GM21529 (cell line): Measurements from ENCODE around the gene JPH3.
"Not testable (repeated sequence)": the region's sequence is repeated elsewhere in the genome, so short reads cannot be mapped to it uniquely, and the experiment has no call there.

Experiments
- ATAC-seq: cut with Tn5 transposase; IDR thresholded peaks from one replicate; pipeline ENCODE4 v1.9.1; 2021; ENCODE audit not compliant: unreplicated experiment

JPH3 gene

DNA sequence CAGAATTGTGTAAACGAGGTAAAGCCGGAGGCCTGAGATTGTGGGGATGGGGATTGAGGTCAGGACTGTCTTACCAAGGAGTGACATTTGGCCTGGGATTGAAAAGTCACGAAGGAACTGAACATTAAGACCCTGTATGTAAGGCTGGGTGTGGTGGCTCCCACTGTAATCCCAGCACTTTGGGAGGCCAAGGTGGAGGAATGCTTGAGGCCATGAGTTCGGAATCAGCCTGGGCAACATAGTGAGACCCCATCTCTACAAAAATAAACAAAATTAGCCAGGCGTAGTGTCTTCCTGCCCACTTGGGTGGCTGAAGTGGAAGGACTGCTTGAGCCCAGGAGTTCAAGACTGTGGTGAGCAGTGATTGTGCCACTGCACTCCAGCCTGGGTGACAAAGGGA, 75.5 kb downstream of the JPH3 start:
- ATAC-seq: no peak

DNA sequence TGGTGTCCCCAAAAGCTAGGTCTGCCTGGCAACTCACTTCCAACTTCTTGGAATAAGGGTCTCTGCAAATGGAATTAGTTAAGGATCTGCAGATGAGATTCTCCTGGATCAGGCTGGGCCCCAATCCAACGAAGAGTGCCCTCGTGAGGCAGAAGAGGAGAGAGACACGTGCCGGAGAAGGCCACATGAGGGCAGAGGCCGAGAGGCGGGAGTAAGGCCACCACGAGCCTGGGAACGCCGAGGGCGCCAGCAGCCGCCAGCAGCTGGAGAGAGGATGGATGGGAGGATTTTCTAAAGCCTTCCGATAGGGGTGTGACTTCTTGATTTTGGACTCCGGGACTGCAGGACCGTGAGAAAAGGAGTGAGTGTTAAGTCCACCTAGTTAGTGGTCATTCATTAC, 76.3 kb downstream of the JPH3 start:
- no peak for ATAC-seq

DNA sequence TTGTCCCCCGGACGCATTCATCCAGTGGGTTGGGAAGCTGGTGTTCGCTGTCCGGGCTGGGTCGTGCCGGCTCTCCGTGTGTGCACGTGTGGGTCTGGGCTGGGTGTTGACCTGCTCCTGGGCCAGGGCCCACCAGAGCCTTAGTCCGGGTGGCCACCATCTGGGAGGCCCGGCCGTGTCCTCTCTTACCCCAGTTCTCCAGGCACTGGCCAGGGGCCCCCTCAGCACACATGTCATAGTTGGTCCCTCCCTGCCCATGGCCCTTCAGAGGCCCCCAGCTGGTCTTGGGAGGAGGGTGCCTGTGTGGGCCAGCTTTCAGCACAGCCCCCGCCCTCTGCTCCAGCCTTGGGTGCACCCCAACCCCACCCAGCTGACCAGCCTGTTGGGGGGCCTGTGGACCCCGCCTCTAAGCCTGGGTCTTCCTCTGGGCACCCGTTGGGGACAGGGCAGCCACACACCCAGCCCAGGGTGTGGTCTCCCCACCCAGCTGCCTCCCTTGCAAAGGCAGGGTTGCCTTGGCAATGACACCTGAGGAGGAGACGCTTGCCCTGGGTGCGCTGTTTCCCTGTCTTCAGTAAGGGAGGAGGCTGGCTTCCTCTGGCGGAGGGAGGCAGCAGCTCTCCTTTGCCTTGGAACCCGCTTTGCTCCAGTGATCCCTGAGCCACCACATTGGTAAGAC, 77.4 kb downstream of the JPH3 start:
- no peak for ATAC-seq

DNA sequence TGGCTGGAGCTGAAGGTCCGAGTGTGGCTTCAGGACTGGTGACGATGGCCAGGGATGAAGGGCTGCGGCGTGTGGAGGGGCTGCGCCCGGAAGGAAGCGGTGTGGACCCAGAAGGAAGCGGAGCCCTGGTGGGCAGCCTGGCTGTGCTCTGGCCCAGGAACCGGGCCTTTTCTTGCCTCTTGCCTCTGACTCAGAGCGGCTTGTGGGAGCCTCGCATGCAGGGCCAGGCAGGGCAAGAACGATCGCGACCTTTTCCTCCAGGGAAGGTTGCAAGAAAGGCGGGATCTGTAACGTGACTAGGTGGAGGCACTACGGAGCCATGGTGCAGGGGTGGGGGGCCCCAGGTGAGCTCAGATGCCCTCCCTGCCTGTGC, 78.0 kb downstream of the JPH3 start:
- ATAC-seq: no peak

DNA sequence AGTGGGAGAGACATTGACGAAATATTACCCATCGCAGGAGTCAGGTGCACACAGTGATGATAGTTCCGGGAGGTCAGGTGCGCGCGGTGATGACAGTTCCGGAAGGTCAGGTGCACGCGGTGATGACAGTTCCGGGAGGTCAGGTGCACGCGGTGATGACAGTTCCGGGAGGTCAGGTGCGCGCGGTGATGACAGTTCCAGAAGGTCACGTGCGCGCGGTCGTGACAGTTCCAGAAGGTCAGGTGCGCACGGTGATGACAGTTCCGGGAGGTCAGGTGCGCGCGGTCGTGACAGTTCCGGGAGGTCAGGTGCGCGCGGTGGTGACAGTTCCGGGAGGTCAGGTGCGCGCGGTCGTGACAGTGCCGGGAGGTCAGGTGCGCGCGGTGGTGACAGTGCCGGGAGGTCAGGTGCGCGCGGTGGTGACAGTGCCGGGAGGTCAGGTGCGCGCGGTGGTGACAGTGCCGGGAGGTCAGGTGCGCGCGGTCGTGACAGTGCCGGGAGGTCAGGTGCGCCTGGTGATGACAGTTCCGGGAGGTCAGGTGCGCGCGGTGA, 78.8 kb downstream of the JPH3 start:
- ATAC-seq: not testable (repeated sequence)

DNA sequence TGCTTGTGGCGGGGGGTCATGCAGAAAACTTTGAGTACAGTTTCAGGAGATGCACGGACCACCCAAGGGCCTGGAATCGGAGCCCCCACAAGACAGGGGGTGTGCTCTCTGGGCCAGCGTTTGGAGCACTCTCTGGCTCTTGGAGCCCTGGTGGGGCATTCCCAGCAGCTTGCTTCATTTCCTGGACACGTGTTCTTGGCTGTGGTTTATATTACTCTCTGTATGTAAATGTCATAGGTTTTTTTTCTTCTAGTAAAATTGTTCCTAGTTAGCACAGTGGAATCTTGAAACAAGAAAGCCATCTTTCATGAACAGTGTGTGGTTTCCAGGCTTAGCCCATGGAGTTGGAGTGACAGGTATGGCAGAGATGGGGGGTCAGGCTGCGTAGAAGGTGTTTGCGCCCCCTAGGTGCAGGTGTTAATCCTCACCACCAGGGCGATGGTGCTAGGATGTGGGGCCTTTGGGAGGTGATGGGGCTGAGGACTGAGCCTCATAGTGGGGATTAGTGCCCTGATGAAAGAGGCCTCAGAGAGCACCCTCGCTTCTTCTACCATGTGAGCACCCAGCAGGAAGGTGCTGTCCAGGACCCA, 79.8 kb downstream of the JPH3 start:
- ATAC-seq: no peak

DNA sequence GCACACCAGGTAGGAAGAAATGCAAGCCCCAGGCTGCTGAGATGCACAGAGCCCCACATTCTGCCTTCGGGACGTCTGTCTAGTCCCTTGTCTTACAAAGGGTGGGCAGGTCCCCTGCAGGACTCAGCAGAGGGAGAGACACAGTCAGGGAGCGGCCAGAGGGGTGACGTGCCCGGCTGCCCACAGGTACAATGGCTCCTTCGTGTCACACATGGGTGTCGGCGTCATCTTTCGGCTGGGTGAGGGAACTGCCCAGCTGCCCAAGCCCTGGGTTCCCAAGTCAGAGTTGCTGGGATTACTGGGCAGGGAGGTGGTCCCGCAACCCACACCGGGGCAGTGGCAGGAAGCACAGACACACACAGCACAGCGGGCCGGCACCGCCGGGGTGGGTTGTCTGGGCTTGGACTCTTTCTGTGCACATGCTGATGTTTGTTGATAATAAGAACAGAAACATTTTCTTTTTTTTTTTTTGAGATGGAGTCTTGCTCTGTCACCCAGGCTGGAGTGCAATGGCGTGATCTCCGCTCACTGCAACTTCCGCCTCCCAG, 80.6 kb downstream of the JPH3 start:
- no peak for ATAC-seq

DNA sequence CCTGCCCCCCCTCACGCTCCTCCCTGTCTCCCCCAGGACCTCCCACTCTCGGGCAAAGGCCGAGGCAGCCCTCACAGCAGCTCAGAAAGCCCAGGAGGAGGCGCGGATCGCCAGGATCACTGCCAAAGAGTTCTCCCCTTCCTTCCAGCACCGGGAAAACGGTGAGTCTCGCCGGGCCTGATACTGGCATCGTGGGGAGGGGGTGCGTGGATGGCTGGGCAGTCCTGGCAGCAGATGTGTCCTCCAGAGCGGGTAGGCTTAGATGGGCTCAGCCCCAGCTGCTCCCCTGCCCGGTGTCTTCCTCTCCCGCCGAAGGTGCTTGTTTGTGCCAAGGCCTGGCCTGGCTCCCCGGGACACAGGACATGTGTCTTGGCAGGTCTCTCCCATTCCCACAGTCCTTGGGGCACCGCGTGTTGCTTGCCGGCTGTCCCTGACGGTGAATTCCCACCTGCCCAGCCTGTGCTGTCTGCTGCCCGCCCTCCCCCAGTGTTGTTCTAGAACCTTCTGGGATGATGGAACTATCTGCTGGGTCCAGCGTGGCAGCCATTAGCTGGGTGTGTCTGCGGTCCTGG, 81.9 kb downstream of the JPH3 start:
- ATAC-seq: no peak

DNA sequence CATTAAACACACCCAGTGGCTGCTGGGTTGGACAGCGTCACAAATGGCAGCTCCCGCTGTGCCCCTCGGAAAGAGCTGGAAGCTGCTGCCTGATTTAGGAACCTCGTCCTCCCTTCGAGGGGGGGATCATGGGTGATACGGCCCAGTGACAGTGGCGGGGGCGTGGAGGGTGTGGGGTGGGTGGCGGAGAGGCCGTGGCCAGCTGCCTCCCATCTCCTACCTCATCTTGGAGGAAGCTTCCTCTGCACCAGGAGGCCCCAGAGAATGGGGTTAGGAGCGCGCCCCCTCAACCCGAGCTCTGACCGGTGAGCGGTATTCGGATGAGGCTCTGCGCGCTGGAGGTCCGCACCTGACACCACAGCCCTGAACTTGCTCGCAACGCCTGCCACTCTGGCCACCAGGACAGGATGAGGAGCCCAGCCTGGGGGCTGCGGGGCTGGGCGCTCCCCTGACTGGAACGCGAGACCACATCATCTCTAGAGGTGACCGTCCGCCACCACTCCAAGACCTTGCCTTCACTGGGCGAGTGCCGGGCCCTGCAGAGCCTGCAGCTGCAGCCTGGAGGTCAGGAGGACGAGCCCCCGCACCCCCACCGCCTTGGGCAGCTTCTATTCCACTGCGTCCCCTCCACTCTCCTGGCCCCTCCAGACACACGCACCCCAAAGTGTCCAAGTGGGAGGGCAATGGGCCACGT, 82.5 kb downstream of the JPH3 start:
- ATAC-seq: no peak

DNA sequence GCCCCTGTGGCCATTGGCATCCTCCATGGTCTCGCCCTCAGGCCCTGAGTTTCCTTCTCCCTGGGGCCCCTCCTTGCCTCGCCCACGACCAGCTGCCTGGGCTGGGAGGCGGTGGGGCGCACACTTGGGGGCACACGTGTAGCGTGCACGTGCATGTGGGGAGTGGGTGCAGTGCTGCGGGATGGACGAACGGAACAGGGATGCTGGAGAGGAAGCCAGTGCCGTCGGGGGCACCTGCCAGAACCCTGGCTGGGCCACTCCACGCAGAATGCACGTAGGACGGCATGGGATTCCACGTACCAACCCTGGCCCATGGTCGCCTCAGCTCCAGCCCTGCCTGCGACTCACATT, 83.1 kb downstream of the JPH3 start:
- no peak for ATAC-seq

DNA sequence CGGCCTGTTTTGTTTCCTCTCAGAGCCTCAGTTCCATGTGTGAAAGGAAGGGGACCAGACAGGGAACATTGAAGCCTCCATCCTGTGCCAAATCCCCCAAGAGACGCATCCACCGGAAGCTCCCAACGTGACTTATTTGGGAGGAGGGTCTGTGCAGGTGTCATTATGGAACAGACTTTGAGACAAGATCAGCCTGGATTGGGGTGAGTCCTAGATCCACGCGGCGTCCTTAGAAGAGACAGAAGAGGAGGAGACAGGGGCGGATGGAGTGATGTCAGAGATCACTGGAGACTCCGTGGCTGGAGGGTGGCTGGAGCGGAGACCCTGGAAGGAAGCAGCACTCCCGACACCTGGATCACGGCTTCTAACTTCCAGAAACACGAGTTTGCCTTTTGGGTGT, 83.5 kb downstream of the JPH3 start:
- ATAC-seq: no peak

DNA sequence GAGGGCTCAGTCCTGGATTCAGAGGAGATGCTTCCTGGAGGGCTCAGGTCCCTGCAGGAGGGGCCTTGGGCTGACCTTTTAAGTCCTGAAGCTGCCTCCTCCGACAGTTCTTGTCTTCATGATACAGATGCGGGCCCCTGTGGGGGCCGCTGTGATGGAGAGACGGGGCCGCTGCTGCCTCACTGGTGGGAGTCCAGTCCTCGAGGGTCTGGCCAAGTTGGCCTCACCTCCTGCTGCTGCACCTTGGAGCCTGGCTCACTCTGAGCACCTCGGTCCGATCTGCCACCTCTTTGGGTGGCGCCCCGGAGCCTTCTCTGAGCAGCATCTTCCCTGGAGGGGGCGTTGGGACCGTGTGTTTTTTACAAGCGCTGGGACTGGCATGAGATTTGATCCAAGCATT, 84.4 kb downstream of the JPH3 start:
- ATAC-seq: no peak

DNA sequence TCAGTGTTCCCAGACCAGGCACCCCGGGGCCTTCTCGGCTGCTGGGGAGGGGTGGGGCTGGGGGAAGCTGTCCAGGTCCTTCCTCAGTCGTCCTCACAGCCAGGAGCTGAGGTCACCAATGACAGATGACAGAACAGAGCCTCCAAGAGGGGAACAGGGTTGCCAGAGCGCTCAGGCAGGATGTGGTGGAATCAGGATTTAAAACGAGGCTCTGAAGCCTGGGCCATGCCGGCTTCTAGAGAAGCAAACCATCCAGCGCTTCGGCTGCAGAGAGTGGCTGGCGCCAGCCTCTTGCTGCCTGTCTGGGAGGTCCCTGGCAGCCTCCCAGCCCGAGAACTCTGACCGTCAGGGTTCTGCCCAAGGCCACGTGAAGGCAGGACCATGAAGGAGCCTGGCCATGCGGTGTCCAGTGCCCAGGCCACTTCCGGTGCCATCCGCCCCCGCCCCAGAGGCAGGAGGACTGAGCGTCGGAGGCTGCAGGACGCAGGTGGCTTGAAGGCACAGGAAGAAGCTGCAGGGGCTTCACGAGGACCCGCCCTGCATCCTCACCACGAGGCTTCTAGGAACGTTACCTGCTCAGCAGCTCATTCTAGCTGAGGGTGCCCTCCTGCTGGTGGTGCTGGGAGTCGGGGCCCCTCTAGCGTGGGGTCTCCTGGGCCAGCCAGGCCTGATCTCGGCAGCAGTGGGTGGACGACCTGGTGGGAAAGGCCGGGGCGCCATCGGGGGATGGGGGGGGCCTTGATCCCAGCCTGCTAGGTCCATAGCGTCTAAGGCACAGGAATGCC, 85.0 kb downstream of the JPH3 start:
- no peak for ATAC-seq

DNA sequence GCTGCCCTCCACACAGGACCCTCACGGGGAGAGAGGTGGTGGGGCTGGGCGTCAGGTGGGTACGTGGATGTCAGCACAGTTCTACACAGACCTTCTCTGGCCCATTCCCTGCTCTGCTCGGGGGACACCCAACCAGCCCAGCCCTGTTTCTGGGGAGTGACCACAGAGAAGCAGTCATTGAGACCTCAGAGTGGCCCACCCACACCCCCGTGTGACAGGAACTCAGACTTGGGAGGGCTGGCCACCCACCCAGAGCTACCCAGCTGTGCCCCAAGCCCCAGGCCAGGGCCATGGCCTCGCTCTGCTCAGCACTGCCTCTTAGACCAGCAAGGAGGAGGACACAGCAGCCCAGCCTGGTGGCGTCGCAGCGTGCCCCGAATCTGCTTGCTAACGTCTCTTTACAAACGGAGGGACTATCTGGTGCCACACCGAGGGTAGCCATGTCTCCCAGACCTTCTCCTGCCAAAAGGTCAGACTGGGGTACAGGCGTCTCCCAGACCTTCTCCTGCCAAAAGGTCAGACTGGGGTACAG, 85.8 kb downstream of the JPH3 start:
- no peak for ATAC-seq

DNA sequence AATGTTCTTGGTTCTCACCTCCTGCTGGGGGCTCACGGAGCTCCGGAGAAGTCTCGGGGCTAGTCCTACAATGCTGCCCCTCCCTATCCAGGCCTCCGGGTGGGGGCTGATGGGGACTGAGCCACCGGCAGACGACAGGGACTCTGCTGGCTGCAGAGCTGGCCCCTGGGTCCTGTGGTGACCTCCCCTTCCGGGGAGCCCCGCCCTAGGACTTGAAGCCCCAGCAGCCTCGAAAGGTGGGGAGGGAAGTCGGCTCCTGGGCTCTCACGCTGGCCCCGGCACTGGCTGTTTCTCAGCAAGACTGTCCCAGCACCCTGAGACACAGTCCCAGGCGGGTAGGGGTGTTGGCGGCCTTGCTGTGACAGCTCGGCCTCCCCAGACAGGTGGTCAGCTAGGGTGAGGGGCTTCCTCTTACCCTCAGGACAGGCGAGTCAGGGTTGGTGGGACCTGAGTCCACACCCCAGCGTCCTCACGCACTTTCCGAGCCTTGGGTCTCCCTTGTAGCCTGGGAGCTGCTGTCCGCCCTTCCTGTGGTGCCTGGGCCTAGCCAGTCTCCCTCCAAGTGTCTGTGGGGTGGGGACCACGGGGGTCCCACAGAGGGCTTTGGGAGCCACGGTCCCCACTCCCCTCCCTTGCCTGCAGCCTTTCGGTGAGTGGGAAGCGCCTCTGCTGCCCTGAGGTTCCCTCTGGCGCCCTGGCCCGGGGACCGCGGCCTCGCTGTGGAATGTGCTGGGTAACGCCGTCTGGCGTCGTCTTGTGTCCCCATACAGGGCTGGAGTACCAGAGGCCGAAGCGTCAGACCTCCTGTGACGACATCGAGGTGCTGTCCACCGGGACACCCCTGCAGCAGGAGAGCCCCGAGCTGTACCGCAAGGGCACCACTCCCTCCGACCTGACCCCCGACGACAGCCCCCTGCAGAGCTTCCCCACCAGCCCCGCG, 86.8 kb downstream of the JPH3 start:
- ATAC-seq: no peak

DNA sequence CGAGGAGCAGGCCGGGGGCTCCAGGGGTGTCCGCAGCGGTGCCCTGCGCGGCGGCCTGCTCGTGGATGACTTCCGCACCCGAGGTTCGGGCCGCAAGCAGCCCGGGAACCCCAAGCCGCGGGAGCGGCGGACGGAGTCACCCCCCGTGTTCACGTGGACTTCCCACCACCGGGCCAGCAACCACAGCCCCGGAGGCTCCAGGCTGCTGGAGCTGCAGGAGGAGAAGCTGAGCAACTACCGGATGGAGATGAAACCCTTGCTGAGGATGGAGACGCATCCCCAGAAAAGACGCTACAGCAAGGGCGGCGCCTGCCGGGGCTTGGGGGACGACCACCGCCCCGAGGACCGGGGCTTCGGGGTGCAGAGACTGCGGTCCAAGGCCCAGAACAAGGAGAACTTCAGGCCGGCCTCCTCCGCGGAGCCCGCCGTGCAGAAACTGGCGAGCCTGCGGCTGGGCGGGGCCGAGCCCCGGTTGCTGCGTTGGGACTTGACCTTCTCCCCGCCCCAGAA, 87.7 kb downstream of the JPH3 start:
- no peak for ATAC-seq

DNA sequence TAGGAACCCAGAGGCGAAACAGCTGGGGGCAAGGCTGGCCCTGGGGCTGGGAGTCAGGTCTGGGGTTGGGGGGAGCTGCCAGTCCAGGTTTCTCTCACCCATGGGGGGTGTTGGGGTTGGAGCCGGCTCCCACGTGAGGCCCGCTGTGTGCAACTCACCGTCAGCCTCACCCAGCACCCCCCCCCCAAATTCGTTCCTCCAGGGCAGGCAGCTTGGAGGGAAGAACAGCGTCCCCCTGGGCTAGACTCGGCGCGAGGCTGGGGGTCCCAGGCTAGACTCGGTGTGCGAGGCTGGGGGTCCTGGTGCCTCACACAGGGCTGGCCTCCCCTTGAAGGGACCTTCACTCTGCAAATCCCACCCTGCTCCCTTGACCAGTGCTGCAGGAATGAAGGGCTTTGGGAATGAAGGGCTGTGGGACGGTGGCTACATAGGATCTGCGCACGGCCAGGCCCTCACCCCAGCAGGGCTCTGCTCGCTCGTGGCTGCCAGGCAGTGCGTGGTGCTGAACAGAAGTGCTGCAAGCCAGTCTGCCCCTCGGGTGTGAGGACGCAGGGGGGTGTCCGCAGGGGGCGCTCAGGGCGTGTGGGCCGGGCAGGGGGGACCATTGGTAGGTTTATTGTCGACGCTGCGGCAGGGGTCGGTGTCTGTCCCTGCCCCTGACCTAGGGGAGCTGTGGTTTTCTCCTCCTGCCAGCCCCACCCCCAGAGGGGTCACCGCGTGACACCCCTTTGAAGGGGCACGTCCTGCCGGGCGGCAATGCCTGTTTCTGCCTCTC, 88.8 kb downstream of the JPH3 start:
- ATAC-seq: no peak

DNA sequence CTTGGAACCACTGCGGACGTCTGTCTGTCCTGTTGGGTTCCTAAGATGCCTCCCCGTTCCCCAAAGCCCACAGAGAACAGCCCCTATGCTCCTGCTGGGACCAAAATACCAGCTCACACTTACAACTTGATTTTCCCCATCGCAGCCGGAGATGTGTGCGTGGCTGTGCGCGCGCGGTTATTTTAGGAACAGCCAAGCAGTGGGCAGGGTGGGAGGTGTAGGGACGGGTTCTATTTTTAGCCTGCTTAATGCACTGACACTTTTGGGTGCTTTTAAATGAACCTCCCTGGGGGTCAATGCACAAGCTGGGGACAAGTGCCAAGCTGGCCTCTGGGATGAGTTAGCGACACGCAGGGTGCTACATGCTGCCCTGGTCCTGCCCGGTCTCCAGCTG, 89.4 kb downstream of the JPH3 start:
- no peak for ATAC-seq

DNA sequence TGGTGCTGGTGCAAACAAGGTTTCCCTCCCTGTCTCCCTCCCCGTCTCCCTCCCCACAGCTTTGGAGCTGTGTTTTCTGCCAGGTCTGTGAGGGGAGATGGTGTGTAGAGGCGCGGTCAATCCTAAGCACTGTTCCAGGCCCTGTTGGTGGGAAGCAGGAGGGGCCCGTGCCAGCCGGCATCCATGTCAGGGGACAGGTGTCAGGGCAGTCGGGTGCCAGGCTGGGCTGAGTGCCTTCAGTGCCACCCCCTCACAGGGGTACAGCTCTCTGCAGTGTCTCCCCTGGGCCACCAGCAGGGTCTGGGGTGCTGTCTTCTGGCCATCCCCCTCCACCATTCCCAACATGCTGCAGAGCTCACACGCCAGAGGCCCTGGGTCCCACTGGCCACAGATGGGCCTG, 89.9 kb downstream of the JPH3 start:
- ATAC-seq: no peak
